ENCODE data around the gene RARS2.
"Not testable (repeated sequence)": the region's sequence is repeated elsewhere in the genome, so short reads cannot be mapped to it uniquely, and the experiment has no call there.

Gene RARS2, protein sequence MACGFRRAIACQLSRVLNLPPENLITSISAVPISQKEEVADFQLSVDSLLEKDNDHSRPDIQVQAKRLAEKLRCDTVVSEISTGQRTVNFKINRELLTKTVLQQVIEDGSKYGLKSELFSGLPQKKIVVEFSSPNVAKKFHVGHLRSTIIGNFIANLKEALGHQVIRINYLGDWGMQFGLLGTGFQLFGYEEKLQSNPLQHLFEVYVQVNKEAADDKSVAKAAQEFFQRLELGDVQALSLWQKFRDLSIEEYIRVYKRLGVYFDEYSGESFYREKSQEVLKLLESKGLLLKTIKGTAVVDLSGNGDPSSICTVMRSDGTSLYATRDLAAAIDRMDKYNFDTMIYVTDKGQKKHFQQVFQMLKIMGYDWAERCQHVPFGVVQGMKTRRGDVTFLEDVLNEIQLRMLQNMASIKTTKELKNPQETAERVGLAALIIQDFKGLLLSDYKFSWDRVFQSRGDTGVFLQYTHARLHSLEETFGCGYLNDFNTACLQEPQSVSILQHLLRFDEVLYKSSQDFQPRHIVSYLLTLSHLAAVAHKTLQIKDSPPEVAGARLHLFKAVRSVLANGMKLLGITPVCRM

DNA sequence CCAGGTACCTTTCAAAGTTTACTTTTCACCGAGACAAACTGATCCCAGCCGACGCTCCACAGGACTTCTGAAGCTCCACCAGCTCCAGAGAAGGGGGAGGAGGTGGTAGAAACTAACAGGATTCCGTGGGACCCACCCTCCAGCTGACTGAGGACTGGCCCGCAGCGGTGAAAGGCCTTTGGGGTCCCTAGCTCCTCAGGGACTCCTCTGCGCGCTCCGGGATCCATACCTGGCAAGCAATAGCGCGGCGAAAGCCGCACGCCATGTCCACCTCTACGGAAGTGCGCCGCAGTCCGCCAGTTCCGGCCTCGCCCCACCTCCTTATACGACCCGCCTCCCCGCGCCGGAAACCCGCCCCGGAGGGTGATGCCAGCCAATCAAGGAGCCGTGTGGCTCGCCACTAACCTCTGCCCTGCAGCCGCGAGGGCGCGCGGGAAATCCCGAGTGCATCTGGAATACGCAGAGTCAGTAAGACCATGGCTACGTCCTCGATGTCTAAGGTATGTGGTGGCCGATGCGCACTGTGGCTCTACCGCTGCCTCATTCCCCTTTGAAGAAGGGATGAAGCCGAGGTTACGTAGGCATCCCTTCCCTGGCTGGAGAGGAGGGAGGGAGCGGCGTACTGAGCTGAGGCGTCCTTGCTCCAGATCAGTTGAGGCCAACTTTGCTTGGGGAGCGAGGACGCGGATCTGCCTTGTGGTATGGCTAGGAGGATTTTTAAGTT lies at the start of gene RARS2, which contains the start of gene ORC3:
RARS2 (minus strand) TSS at position 295 of the 724 bp plus-strand sequence; CDS start at position 265, 30 bp downstream.
ORC3 (plus strand) TSS at position 443 of the 724 bp plus-strand sequence; CDS start at position 477, 34 bp downstream.
- DNase-seq = peak; percentile 96

DNA sequence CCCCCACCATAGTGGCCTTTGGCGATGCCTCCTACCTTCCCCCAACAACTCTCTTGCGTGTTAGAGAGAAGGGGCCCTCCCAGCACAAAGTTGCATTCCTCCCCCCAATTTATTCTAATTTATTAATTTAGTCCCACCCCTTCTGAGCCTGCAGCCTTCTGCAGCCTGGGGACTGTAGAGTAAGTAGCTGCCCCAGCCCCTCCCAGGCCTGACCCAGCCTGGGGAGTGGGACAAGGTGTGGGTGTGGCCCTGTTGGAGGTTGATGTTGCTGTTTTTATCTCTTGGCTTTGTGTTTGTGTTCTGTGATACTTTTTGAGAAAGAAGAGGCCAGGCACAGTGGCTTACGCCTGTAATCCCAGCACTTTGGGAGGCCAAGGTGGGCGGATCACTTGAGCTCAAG lies 49.6 kb upstream of the RARS2 start:
- no peak for DNase-seq

DNA sequence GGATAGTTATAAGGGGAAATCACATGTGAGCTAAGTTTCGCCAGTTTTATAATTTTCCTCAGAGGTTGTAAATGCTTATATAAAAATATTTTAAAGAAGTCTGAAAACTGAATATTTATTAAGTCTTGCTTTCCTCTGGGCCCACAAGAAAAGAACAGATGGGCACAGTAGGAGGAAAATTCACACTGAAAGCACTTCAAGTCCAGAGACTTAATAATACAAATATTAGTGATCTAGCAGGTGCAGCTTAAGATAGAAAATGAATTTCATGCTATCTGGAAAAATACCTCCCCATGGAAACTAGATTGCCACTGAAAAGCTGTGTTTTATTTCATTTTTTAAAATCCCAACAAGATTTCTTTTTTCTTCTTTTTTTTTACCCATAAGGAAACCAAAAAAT lies 47.3 kb upstream of the RARS2 start:
- no peak for DNase-seq

DNA sequence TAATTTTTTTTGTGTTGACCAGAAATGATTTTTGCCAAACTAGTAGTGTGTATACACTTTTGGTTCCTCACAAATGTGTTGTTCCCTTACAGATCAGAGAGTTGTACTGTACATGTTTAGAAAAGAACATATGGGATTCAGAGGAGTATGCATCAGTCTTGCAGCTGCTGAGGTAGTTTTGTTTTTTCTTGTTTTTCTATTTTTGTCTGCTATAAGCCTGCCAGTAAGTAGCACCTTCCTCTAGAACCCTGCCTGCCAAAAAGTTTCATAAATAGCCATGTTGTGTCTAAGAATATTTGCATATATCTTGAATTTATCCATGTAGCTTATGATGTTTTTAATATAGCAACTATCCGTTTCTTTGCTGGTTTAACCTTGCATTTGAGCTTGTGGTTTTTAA lies 46.5 kb upstream of the RARS2 start:
- no peak for DNase-seq

DNA sequence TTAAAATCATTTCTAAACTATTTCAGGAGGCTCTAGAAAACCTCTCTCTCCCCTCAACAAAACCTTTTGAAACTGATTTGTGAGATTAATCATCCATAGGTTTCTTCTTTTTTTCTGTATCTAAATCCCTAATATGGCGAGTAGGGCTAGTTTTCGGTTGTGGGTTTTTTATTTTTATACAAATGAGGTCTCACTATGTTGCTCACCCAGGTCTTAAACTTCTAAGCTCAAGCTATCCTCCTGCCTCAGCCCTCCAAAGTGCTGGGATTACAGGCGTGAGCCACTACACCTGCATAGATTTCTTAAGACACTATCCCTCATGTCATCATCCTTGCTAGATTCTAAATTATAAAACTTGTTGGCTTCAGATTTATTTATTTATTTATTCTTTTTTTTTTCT lies 44.1 kb upstream of the RARS2 start:
- no peak for DNase-seq

DNA sequence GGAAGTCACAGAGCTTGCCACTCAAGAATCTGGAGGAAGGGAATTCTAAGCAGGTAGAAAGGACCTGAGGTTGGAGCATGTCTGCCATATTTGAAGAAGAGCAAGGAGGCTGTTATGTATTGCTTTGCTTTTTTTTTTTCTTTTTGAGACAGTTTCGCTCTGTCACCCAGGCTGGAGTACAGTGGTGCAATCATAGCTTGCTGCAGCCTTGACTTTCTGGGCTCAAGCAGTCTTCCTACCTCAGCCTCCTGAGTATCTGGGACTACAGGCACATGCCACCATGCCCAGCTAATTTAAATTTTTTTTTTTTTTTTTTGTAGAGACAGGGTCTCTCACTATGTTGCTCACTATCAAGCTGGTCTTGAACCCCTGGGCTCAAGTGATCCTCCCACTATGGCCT lies 41.0 kb upstream of the RARS2 start:
- DNase-seq = no peak

DNA sequence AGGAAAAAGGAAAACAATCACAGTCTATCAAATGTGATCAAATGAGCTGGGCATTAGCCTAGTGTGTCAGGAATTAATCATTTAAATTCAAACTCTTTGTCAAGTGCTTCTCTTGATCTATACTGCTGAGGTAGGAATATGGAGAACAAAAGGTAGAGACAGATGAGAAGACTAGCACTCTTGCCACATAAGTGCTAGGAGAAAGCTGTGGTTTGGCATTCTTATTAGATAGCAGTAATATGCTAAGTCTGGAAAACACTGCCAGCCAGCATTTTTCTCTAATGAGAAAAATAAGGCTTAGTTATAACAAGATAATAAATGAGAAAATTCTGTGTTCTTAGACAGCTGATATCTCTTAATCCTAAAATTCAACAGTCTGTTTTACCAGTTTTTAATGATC lies 39.1 kb upstream of the RARS2 start:
- no peak for DNase-seq

DNA sequence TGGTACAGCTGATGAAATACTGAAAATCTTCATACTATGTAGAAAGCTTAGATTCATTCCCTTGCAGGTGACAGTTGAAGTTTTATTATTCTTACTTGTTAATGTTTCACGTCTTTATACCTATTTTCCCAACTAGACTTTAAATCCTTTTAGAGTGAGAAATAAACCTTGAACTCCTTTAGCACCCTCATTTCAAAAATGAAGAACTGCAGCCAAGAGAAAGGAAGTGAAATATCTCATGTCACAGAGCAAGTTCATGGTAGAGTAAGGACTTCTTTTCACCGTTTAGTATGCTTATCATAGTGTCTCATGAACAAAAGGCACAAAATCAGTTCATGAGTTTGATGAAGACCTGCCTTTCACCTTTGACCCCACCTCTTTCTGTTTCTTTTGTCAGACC lies 38.6 kb upstream of the RARS2 start:
- no peak for DNase-seq

DNA sequence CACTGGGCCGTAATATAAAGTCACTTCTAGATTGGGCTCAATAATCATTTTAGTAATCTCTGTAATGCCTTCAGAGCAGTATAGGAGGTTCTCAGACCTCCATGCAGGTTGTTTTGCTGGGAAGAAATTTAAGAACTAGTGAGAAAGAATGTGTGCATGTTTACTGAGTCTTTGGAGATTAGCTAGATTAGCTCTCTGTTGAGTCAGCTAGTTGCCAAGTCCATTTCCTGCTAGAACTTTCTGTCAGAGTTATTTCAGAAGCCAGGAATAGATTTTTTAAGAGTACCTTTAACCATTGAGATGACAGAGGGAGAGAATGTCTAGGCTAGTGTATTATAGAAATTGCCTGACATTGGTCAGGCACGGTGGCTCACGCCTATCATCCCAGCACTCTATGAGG lies 33.5 kb upstream of the RARS2 start:
- DNase-seq = no peak

DNA sequence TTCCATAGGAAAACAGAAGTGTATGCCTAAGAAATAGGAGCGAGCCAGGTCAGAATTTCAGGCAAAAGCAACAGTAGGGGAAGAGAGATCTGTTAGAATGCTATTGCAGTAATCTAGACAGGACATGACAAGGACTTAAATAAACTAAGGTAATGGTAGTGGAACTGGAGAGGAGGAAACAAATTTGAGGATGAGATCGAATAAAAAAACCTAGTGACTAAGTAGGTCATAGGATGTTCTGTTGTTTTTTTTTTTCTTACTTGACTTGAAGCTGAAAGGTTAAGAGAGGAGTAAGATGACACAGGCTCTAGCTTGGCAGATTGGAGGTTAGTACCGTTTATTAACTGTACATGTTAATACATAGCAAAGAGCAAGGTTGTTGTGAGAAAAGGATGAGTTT lies 28.7 kb upstream of the RARS2 start:
- DNase-seq = no peak

DNA sequence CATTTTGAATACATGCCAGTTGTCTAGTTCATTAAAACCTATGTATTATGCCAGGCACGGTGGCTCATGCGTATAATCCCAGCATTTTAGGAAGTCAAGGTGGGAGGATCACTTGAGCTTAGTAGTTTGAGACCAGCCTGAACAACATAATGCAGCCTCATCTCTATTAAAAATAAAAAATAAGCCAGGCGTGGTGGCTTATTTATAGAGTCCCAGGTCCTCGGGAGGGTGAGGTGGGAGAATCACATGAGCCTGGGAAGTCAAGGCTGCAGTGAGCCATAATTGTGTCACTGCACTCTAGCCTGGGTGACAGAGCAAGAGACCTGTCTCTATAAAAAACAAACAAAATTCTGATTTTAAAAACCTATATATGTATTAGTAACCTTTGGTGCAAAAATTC lies 27.6 kb upstream of the RARS2 start:
- DNase-seq = no peak

DNA sequence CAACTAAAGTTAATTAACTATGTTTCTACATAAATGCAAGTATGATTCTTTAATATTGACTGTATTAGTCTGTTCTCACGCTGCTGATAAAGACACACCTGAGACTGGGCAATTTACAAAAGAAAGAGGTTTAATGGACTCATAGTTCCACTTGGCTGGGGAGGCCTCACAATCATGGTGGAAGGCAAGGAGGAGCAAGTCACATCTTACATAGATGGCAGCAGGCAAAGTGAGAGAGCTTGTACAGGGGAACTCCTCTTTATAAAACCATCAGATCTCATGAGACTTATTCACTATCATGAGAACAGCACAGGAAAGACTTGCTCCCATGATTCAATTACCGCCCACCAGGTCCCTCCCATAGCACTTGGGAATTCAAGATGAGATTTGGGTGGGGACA lies 23.2 kb upstream of the RARS2 start:
- DNase-seq = not testable (repeated sequence)

DNA sequence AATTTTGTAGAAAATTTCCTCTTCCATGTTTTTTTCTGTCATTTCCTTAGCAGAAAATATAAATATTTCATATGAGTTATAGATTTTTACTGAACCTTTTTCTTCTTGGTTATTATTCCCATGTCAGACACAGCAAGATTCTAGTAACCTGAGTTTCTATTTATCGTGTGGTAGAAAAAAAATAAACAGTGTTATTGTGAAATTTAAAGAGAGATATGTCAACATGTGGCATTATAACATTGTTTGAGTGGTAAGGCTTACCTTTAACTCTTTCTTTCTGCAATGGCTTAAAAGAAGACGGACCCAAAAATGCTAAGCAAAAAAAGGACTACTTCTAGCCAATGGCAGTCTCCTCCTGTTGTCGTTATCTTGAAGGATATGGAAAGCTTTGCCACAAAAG lies 19.0 kb upstream of the RARS2 start:
- DNase-seq = no peak

DNA sequence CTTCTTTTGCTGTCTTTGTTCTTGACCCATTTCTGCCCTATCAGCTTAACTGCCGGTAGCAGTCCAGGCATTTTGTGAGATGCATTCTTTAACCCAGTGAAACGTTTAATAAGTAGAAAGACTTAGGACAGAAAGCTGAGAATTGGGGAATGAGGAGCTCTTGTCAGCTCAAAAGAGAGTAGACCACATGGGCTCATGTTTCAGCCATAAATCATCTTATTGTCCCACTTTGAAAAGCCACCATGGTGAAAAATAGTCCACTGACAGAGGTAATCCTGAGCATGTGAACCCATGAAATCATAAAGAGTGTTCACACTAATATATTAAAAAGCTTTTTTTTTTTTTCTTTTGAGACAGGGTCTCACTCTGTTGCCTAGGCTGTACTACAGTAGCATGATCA lies 16.4 kb upstream of the RARS2 start:
- DNase-seq = no peak

DNA sequence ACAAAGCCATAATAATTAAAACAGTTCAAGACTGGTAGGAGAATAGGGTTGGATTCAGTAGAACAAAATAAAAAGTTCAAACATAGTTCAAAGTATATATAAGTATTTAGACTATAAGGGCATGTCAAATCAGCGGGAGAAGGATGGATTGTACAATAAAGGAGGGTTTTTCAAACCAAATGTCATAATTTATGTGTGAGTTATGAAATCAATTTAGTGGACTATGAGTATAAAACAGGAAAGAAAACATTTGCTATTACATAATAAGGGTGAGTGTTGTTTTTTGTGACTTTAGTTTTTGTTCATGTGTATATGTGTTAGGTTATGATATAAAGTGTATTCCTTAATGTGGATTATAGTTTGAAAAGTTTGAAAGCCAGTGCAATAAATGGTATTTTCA lies 10.8 kb upstream of the RARS2 start:
- no peak for DNase-seq

DNA sequence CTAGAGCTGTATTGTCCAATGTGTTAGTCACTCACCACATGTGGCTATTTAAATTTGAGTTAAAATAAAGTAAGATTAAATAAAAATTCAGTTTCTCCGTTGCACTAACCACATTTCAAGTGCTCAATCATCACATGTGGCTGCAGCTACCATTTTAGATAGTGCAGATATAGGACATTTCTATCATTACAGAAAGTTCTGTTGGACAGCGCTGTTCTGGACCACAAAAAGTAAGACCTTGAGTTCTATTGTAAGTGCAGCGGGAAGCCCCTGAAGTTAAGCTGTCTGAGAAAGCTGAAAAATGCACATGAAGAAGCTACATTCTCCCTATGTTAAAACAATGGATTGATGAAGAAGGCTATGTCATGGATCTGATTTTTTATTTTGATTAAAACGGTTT lies 1.2 kb upstream of the RARS2 start:
- no peak for DNase-seq

DNA sequence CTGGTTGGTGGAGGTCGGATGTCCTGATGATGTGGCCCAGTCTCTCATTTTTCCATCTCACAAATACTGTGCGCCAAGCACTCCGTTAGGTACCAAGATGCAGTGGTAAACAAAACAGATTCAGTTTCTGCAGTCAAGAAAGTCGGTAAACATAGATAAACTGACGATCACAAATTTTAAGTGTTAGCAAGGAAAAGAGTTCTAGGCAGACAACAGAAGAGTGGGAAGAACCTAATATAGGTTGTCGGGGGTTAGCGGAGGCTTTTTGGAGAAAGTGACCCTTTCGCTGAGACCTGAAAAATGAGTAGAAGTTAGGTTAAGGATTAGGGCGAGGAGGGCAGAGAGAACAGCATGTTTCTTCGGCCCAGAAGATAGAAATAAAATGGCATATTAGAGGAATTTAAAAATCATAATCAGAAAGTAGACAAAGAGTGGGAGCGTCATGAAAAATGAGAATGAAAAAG lies 662 bp upstream of the RARS2 start:
- DNase-seq = no peak

DNA sequence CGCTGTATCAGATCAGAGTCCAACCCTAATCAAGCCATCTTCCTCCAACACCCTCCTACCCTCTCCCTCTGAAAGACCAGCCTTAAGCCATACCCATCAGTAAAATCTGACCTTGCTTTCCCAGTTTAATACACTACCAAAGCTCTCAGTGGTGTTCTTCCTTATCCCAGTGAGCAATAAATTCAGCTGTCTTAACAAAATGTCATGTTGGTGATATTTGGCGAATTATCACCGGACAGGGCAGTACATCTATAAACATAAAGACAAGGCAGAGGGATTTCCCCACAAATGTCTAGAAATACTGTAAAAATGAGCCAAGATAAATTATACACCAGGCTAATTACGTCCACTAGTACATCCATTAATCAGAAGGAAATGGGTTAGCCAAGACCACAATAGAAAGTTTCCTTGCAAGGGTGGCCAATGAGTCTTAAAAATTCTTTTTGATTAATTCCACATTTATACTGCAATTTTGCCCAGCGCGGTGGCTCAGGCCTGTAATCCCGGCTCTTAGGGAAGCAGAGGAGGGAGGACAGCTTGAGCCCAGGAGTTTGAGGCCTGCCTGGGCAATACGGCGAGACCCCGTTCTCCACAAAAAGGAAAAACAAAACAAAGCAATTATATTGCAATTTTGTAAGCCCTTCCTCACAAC lies 905 bp downstream of the RARS2 start:
- DNase-seq = no peak

DNA sequence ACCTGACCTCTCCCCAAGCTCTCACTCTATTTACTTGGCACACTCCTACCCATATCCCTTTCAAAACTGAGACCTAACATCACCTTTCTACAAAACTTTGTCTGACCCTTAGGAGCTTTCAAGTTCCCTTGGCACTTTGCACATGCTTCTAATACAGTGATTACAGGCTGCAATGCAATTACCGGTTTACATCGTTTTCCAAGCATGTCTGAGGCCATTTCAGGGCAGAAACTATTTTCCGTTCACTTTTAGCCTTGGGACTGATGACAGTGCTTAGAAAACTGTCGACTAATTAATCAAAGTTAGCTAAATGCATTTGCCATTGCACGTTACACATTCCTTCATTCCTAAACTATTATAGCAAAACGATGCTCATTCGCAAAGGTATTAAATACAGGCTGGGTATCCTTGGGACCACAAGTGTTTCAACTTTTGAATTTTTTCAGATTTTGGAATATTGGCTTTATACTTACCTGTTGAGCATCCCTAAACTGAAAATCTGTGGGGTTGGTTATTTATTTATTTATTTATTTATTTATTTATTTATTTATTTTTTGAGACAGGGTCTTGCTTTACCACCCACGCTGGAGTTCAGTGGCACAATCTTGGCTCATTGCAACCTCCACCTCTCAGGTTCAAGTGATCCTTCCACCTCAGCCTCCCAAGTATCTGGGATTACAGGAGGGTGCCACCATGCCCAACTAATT lies 3.3 kb downstream of the RARS2 start:
- DNase-seq = no peak

DNA sequence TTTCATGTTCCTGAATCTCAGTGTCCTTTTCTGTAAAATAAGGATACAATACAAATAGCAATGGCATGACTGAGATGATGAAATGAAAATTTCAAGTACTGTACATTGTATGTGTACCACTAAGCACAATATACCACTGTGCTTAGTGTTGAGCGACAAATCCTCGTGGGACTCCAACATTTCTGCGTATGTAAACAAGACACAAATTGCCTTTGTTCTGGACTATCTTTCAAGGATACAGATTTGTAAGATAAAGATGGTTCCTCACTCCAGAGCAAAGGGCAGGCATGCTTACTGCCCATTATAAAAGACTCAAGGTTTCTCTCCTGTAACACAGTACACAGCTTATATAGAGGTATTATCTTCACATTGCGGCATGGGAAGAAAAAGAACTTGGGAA lies 6.0 kb downstream of the RARS2 start:
- DNase-seq = no peak

DNA sequence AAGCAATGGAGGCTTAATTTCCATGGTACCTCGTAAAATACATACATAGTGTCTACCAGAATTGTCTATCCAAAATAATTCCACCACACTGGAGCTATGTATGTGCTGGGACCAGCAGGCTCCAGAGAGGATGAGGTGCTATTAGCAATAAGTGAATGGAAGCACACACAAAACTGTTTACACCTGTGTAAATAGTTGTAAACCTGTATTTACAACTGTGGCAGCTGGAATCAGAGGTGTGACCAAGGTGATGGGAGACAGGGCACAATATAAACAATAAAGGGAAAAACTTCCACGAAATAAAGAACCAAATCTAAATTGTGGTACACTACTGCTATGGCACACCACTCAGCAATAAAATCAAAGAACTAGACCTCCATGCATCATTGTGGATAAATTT lies 14.4 kb downstream of the RARS2 start:
- DNase-seq = no peak

DNA sequence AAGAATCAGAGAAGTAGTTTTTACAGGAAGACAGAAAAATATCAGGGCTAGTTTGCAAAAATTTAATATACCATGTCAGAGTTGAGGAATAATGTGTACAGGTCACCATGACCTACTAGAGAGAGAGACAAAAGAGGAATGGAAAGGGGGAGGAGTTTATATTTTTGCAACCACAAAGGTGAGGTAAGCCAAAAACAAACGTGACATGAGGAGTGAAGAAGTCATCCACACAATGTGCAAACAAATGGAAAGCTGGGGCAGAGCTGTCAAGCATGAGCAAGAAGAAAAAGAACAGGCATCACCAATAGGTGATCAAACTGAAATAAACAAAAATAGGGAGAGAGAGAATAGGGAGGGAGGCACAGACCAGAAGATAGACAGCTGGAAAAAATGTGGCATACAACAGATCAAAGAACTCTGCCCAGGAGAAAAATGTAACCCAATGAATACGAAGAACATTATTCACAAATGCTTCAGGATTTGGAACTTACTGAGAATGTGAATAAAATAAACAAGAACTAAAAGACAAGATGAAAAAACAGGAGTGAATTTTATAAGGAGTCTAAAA lies 15.5 kb downstream of the RARS2 start:
- DNase-seq = no peak
